ENCODE data around the gene SIK3. TPM values are rescaled to one million over a fixed set of nuclear protein-coding genes. Genes with fewer than 3 reads are reported as not detected.

Gene SIK3
- total RNA-seq, 1 experiment from 2014 or later = 31.4 TPM

DNA sequence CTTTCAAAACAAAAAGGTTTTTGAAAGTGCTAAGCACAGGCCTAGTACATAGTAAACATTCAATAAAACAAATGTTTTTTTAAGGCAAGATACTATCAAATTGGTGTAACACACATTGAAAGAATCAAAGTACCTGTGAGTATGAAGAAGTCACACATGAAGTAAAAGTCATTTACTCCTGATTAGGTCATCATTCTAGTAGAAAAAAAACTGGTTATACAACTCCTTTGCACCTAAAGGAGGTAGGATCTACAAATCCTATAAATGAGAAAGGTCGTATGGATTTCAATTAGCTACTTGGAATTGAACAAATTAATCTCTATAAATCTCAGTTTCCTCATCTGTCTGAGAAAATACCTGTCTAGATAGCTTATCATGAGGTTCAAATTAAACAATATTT, 80.8 kb downstream of the SIK3 start:
- H3K23me2 ChIP-seq (ENCODE audit: insufficient read length, low read depth, low read length, poor library complexity, severe bottlenecking) = no peaks in the 10 kb centered on the region
- peaks cover 10 to 17% of the 10 kb centered on the region in 2 experiments for H3K4me1 Mint-ChIP-seq
- no peaks in the 10 kb centered on the region for H3K27me3 Mint-ChIP-seq (ENCODE audit: low read depth)
- H3K14ac ChIP-seq (ENCODE audit: insufficient read depth, low read length) = no peak overlapping the region
- H3T11ph ChIP-seq (ENCODE audit: low read length) = no peak overlapping the region
- H3K4me1 ChIP-seq (ENCODE audit: insufficient read depth, low read length) = no peaks in the 10 kb centered on the region
- H2AFZ ChIP-seq (ENCODE audit: low read length) = no peak overlapping the region
- H2BK20ac ChIP-seq (ENCODE audit: low read depth, low read length, poor library complexity, severe bottlenecking) = no peak overlapping the region
- H3K36me3 Mint-ChIP-seq (ENCODE audit: insufficient read depth in 1 of 3, low read depth in 3 of 3) = no peaks in the 10 kb centered on the region; a peak in 1 of 7 replicates
- no peak overlapping the region for H3K27ac Mint-ChIP-seq
- H3K79me1 ChIP-seq (ENCODE audit: insufficient read depth, low read depth, low read length, poor library complexity, severe bottlenecking) = no peaks in the 10 kb centered on the region
- no peak overlapping the region for H3K23ac ChIP-seq (ENCODE audit: insufficient read length, low read depth, low read length)
- H3K18ac ChIP-seq (ENCODE audit: insufficient read length, low read depth, low read length) = no peak overlapping the region
- H3K79me2 ChIP-seq (ENCODE audit: insufficient read depth, low read length) = peaks cover 1% of the 10 kb centered on the region; the same call in 1 of the 2 replicates
- H2BK15ac ChIP-seq (ENCODE audit: low read depth, low read length) = no peak overlapping the region
- H3K4ac ChIP-seq (ENCODE audit: low read depth, low read length) = no peak overlapping the region
- no peak overlapping the region for H4K91ac ChIP-seq (ENCODE audit: insufficient read length, low read depth, low read length)
- H2BK5ac ChIP-seq (ENCODE audit: insufficient read length, low read length) = no peak overlapping the region
- no peak overlapping the region for H2BK12ac ChIP-seq (ENCODE audit: insufficient read length, low read depth, low read length)
- no CpG with 5 or more reads among the region's 1 CpG for WGBS (ENCODE audit: extremely low coverage, insufficient read length, low lambda C conversion rate)
- no peak overlapping the region for H3K27ac ChIP-seq (ENCODE audit: insufficient read length, low read depth, low read length)
- no peak overlapping the region for H4K5ac ChIP-seq (ENCODE audit: insufficient read length, low read depth, low read length)
- no peak overlapping the region for H3K56ac ChIP-seq (ENCODE audit: insufficient read length, low read depth, low read length)
- no peak for DNase-seq
- H3K27me3 ChIP-seq (ENCODE audit: insufficient read depth, low read length) = no peaks in the 10 kb centered on the region
- H3K9ac ChIP-seq (ENCODE audit: extremely low read depth, insufficient read length, low read length) = no peak overlapping the region
- H3K4me3 Mint-ChIP-seq = no peak overlapping the region
- no peak overlapping the region for H4K8ac ChIP-seq (replicated peaks; ENCODE audit: insufficient read length, low read depth, low read length)
- TF ChIP-seq, protein P1, sequence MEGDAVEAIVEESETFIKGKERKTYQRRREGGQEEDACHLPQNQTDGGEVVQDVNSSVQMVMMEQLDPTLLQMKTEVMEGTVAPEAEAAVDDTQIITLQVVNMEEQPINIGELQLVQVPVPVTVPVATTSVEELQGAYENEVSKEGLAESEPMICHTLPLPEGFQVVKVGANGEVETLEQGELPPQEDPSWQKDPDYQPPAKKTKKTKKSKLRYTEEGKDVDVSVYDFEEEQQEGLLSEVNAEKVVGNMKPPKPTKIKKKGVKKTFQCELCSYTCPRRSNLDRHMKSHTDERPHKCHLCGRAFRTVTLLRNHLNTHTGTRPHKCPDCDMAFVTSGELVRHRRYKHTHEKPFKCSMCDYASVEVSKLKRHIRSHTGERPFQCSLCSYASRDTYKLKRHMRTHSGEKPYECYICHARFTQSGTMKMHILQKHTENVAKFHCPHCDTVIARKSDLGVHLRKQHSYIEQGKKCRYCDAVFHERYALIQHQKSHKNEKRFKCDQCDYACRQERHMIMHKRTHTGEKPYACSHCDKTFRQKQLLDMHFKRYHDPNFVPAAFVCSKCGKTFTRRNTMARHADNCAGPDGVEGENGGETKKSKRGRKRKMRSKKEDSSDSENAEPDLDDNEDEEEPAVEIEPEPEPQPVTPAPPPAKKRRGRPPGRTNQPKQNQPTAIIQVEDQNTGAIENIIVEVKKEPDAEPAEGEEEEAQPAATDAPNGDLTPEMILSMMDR (conservative IDR thresholded peaks at IDR 0.05) = no peak
- no peak overlapping the region for H2AK5ac ChIP-seq (ENCODE audit: insufficient read length, low read length)
- H2BK120ac ChIP-seq (ENCODE audit: low read depth, low read length, poor library complexity, severe bottlenecking) = no peak overlapping the region
- H4K20me1 ChIP-seq (ENCODE audit: control insufficient read depth, insufficient read depth, insufficient read length) = no peaks in the 10 kb centered on the region
- no peaks in the 10 kb centered on the region for H3K9me3 ChIP-seq (ENCODE audit: control insufficient read depth, low read depth, low read length)
- H3K9me3 Mint-ChIP-seq = no peaks in the 10 kb centered on the region
- H3K4me2 ChIP-seq (ENCODE audit: insufficient read depth, insufficient read length, low read length) = no peak overlapping the region
